Measurements from ENCODE around the gene EIF3L. TPM values are rescaled to one million over a fixed set of nuclear protein-coding genes. Genes with fewer than 3 reads are reported as not detected.

EIF3L gene
- total RNA-seq, 1 donor from 2014 or later = 452 TPM

GRCh38 chr22:37811867-37812266, 37.4 kb upstream of the EIF3L start:
- peaks cover 20% of the 10 kb centered on the region for H3K4me1 Mint-ChIP-seq (ENCODE audit: unreplicated experiment)
- no peaks in the 10 kb centered on the region for H3K9me3 Mint-ChIP-seq (ENCODE audit: unreplicated experiment)
- no peaks in the 10 kb centered on the region for H3K27me3 Mint-ChIP-seq (ENCODE audit: unreplicated experiment)
- no peak for DNase-seq (ENCODE audit: extremely low spot score, unreplicated experiment)
- no peak overlapping the region for H3K4me3 Mint-ChIP-seq (ENCODE audit: unreplicated experiment)
- TF ChIP-seq, protein P1, sequence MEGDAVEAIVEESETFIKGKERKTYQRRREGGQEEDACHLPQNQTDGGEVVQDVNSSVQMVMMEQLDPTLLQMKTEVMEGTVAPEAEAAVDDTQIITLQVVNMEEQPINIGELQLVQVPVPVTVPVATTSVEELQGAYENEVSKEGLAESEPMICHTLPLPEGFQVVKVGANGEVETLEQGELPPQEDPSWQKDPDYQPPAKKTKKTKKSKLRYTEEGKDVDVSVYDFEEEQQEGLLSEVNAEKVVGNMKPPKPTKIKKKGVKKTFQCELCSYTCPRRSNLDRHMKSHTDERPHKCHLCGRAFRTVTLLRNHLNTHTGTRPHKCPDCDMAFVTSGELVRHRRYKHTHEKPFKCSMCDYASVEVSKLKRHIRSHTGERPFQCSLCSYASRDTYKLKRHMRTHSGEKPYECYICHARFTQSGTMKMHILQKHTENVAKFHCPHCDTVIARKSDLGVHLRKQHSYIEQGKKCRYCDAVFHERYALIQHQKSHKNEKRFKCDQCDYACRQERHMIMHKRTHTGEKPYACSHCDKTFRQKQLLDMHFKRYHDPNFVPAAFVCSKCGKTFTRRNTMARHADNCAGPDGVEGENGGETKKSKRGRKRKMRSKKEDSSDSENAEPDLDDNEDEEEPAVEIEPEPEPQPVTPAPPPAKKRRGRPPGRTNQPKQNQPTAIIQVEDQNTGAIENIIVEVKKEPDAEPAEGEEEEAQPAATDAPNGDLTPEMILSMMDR (IDR thresholded peaks at IDR 0.05) = no peak
- peaks cover 7% of the 10 kb centered on the region for H3K36me3 Mint-ChIP-seq (ENCODE audit: unreplicated experiment)
- H3K27ac Mint-ChIP-seq (ENCODE audit: unreplicated experiment) = no peak overlapping the region

DNA sequence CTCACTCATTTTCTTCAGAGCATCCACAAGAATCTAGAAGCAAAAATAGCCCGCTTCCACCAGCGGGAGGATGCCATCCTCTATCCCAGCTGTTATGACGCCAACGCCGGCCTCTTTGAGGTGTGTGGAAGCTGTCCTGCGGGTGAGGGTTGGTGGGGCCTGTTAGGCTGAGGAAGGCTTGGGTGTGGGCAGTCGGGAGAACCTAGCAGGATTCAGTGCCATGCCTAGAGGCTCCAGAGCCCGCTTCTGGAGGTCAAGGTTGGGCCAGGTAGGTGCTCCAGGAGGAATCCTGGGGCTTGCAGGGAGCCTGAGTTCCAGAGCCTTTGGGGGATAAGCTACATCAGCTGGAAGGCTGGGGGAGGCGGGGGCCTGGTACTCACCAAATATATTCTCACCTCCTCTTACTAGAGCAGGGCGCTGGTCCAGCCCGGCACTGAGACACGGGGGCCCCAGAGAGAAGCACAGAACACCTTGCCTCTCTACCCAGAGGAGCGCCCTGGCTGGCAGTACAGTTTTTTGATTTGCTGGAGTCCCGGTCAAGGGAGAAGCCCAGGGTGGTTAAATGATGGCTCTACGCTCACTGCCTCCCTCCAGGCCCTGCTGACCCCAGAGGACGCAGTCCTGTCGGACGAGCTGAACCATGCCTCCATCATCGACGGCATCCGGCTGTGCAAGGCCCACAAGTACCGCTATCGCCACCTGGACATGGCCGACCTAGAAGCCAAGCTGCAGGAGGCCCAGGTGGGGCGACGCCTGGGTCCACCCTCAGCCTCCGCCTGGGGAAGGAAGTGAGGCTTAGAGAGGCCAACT, 36.1 kb upstream of the EIF3L start:
- no peaks in the 10 kb centered on the region for H3K9me3 Mint-ChIP-seq (ENCODE audit: unreplicated experiment)
- peaks cover 20% of the 10 kb centered on the region for H3K4me1 Mint-ChIP-seq (ENCODE audit: unreplicated experiment)
- H3K27ac Mint-ChIP-seq (ENCODE audit: unreplicated experiment) = no peak overlapping the region
- H3K36me3 Mint-ChIP-seq (ENCODE audit: unreplicated experiment) = peaks cover 7% of the 10 kb centered on the region
- TF ChIP-seq, protein P1 (IDR thresholded peaks at IDR 0.05) = no peak
- no peak overlapping the region for H3K4me3 Mint-ChIP-seq (ENCODE audit: unreplicated experiment)
- H3K27me3 Mint-ChIP-seq (ENCODE audit: unreplicated experiment) = no peaks in the 10 kb centered on the region
- DNase-seq (ENCODE audit: extremely low spot score, unreplicated experiment) = no peak

GRCh38 chr22:37815593-37815992, 33.6 kb upstream of the EIF3L start:
- no peak for DNase-seq (ENCODE audit: extremely low spot score, unreplicated experiment)

DNA sequence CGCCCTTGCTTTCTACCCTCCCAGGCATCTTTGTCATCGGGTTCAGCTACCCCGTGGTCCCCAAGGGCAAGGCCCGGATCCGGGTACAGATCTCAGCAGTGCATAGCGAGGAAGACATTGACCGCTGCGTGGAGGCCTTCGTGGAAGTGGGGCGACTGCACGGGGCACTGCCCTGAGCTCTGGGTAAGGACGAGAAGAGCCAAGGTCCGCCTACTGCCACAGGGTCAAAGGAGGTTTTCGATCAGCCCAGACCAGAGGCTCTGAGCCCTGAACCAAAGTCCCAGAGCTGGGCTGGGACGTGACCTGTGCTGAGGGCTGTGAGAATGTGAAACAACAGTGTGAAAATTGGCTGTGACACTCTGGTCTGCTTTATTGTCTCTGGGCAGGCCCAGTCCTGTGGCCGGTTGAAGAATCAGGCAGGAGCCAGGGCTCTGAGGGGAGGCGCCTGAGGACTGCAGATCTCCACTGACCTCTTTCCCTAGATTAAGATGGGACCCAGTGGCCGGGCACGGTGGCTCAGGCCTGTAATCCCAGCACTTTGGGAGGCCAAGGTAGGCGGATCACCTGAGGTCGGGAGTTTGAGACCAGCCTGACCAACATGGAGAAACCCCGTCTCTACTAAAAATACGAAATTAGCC, 32.6 kb upstream of the EIF3L start:
- Mint-ChIP-seq H3K27ac (ENCODE audit: unreplicated experiment) (no peak overlapping the region), H3K27me3 (ENCODE audit: unreplicated experiment) (peaks cover 6% of the 10 kb centered on the region), H3K9me3 (ENCODE audit: unreplicated experiment) (no peaks in the 10 kb centered on the region), H3K4me3 (ENCODE audit: unreplicated experiment) (no peak overlapping the region), H3K4me1 (ENCODE audit: unreplicated experiment) (peaks cover 9% of the 10 kb centered on the region), H3K36me3 (ENCODE audit: unreplicated experiment) (peaks cover 7% of the 10 kb centered on the region)
- no peak for DNase-seq (ENCODE audit: extremely low spot score, unreplicated experiment)
- TF ChIP-seq, protein P1 (IDR thresholded peaks at IDR 0.05) = no peak

More at GRCh38 chr22:37815593-37815992, 33.6 kb upstream of the EIF3L start:
- TF ChIP-seq, protein P1 (IDR thresholded peaks at IDR 0.05) = no peak
- no peaks in the 10 kb centered on the region for H3K9me3 Mint-ChIP-seq (ENCODE audit: unreplicated experiment)
- no peak overlapping the region for H3K4me3 Mint-ChIP-seq (ENCODE audit: unreplicated experiment)
- peaks cover 7% of the 10 kb centered on the region for H3K36me3 Mint-ChIP-seq (ENCODE audit: unreplicated experiment)
- H3K27ac Mint-ChIP-seq (ENCODE audit: unreplicated experiment) = no peak overlapping the region
- peaks cover 9% of the 10 kb centered on the region for H3K4me1 Mint-ChIP-seq (ENCODE audit: unreplicated experiment)
- H3K27me3 Mint-ChIP-seq (ENCODE audit: unreplicated experiment) = peaks cover 5% of the 10 kb centered on the region

- DNase-seq (ENCODE audit: extremely low spot score, unreplicated experiment) = peak; percentile 96
- Mint-ChIP-seq H3K4me1 (ENCODE audit: unreplicated experiment) (peaks cover 9% of the 10 kb centered on the region), H3K27ac (ENCODE audit: unreplicated experiment) (no peak overlapping the region), H3K9me3 (ENCODE audit: unreplicated experiment) (no peaks in the 10 kb centered on the region), H3K36me3 (ENCODE audit: unreplicated experiment) (peaks cover 7% of the 10 kb centered on the region), H3K4me3 (ENCODE audit: unreplicated experiment) (peak overlapping the region; percentile 52), H3K27me3 (ENCODE audit: unreplicated experiment) (peaks cover 6% of the 10 kb centered on the region)
- TF ChIP-seq, protein P1 (IDR thresholded peaks at IDR 0.05) = peak; percentile 97
Observed at GRCh38 chr22:37817705-37818408, 31.4 kb upstream of the EIF3L start.

All from osteocyte (in vitro differentiated cells).